Measurements from ENCODE around the gene ZNF554.

Gene ZNF554

GRCh38 chr19:2837430-2837829 is 17.8 kb downstream of the ZNF554 start:
- DNase-seq: no peak

GRCh38 chr19:2840794-2841791 is 21.4 kb downstream of the ZNF554 start, which contains the start of gene ZNF555:
Gene ZNF555 (plus strand): TSS chr19:2841475. CDS start chr19:2841573, 98 bp downstream.
- DNase-seq: peak; percentile 98

- no peak for DNase-seq
Measured at GRCh38 chr19:2841855-2842574, 22.3 kb downstream of the ZNF554 start.

GRCh38 chr19:2845107-2845506 is 25.4 kb downstream of the ZNF554 start:
- no peak for DNase-seq

GRCh38 chr19:2846180-2846894 is 26.7 kb downstream of the ZNF554 start:
- DNase-seq: no peak

GRCh38 chr19:2847507-2847906 is 27.8 kb downstream of the ZNF554 start:
- DNase-seq: no peak

GRCh38 chr19:2848616-2849015 is 28.9 kb downstream of the ZNF554 start:
- no peak for DNase-seq

- DNase-seq: no peak
Measured at GRCh38 chr19:2850256-2850925, 30.7 kb downstream of the ZNF554 start.

GRCh38 chr19:2852598-2852997 is 32.9 kb downstream of the ZNF554 start:
- DNase-seq: no peak

- no peak for DNase-seq
Measured at GRCh38 chr19:2853015-2853606, 33.4 kb downstream of the ZNF554 start.

GRCh38 chr19:2854849-2855248 is 35.2 kb downstream of the ZNF554 start:
- no peak for DNase-seq

GRCh38 chr19:2856457-2857050 is 36.9 kb downstream of the ZNF554 start:
- peak; percentile 9 for DNase-seq

- no peak for DNase-seq
Measured at GRCh38 chr19:2858864-2859263, 39.2 kb downstream of the ZNF554 start.

GRCh38 chr19:2863816-2864215 is 44.1 kb downstream of the ZNF554 start:
- no peak for DNase-seq

- peak; percentile 83 for DNase-seq
Measured at GRCh38 chr19:2865334-2866100, 45.8 kb downstream of the ZNF554 start.

- no peak for DNase-seq
Measured at GRCh38 chr19:2866495-2867024, 46.9 kb downstream of the ZNF554 start.

GRCh38 chr19:2867025-2867991 is 47.6 kb downstream of the ZNF554 start, which contains the start of gene ZNF556:
Gene ZNF556 (plus strand): TSS chr19:2867335. CDS start chr19:2867422, 87 bp downstream.
- DNase-seq: peak; percentile 23

- DNase-seq: no peak
Measured at GRCh38 chr19:2869618-2870017, 50.0 kb downstream of the ZNF554 start.

GRCh38 chr19:2872175-2872574 is 52.5 kb downstream of the ZNF554 start:
- DNase-seq: peak; percentile 48
